ENCODE data around the gene SBNO2.
A peak's percentile ranks its signal among the peaks of the same experiment; 100 is the strongest.
"Not testable (repeated sequence)": the region's sequence is repeated elsewhere in the genome, so short reads cannot be mapped to it uniquely, and the experiment has no call there.

SBNO2 gene

GRCh38 chr19:1115646-1116420, 58.2 kb downstream of the SBNO2 start:
- no peak for DNase-seq

GRCh38 chr19:1114728-1115127, 59.3 kb downstream of the SBNO2 start:
- not testable (repeated sequence) for DNase-seq

DNA sequence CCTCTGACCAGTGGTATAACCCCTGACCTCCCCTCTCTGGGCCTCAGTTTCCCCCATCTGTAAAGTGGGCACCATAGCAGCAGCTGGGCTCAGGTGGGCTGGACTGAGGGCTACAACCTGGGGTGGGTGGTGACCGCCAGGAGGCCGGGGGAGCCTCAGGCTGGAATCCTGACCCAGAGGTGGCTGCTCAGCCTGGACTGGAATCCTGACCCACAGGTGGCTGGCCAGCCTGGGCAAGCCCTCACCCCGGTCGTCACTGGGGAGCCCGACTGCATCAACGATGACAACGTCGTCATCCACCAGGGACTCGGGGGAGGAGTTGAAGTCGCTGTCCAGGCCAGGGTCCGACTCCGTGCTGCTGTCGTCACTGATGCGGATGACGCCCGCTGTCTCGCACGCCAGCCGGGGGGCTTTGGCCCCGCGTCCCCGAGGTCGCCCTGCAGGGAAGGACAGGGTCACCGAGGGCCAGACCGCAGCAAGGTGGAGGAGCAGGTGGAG, 60.0 kb downstream of the SBNO2 start:
- DNase-seq: no peak

DNA sequence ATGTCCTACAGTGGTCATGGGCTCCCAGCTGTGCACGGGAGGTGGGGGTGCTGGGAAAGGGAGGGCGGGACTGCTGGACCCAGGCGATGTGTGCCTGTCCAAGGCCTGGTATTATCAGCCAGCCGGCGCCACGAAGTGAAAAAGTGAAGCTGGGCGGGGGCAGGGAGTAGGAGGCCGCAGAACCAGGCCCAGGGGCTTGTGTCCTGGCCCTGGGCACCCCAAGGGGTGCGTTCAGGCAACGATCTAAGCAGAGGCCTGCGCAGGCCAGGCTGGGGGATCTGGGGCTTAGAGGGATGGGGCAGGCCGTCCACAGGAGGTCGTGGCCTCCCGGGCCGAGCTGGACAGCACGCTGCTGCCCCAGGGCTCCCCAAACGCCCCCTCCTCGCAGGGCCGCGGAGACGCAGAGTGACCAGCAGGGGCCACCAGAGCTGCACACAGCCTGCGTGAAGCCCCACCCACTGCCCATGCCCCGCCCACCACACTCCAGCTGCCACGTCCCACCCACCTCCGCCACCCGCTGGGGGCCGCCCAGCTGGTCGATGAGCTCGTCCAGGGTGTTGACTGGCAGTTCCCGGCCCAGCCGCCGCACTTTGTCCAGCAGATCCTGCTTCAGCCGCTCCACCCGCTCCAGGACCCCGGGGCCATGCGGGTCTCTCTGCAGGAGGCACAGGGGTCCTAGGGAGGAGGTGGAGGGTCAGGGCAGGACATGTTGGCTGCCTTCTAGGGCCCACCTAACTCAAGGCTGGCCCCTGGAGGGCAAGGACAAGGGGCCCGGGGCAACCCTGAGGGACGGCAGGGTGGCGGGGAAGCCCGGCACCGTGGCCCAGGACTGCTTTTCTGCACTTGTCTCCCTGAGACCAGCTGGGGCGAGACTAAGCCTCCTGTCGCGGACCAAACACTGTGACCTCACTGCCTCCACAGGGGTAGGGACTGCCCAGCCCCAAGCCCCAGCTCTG, 60.8 kb downstream of the SBNO2 start:
- DNase-seq: peak; percentile 96

DNA sequence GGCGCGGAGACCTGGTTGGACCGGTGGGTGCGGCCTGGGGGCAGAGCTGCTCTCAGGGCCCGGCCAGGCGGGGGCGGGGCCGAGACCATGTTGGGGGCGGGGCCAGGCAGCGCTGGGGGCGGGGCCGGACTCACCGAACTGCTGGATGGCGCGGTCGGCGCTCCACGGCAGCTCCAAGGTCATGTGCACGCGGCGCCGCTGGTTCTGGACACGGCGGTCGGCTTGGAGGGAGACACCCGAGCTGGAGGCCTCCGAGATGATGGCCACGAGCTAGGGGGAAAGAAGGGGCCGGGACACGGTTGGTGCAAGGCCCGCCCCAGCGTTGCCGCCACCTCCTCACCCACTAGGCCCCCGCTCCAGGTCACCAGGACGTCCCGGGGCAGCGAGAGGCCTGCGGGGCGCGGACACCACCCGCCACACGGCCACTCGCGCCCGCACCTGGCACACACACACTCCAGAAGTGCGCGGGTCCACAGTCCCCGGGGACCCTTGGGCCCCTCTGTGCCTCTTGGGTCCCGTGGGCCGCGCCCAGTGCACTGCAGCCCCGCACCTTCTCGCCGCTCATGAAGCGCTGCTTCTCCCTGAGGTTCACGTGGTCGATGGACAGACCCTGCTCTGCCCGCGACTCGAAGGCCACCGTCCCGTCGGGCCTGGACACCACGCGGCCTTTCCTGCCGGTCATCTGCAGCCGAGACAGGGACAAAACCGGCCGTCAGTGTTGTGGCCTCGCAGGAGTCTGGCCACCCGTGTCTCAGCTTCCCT, 61.6 kb downstream of the SBNO2 start:
- peak; percentile 69 for DNase-seq

- no peak for DNase-seq
Observed at GRCh38 chr19:1111641-1112267, 62.3 kb downstream of the SBNO2 start.

DNA sequence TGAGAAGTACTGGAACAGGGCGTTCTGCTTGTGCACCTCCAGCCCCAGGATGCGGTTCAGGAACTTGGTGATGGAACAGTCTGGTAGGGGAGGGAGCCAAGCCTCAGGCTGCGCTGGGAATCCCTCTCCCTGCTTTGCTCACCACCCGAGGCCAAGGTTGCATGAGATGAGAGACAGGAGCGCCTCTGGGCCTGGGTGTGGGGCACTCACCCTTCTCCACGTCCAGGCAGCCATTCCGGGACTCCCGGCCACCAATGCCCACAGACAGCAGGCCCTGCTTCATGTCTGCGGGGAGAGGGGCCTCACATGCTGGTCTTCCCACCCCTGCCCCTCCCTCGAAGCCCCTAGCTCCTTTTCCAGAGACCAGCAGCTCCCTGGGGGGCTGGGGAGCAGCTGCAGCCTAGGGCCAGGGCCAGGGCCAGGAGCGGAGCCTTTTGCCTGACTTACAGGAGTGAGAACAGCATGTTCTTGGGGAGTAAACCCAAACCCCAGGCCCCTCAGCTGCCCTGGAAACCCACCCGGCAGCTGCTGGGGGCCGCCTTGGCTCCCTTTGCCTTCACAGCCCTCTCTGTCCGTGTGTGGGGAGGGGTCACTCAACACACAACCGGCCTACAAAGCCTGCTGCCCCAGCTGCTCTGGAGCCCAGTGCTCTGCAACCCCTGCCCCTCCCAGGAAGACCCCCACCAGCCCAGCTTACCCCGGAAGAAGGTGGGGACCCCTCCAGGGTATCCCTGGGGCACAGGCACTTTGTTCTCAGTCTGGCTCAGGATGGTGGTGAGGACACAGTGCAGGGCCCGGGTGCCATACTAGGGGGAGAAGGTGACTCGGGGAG, 63.0 kb downstream of the SBNO2 start:
- no peak for DNase-seq

- no peak for DNase-seq
Observed at GRCh38 chr19:1109697-1110671, 64.1 kb downstream of the SBNO2 start.

GRCh38 chr19:1109032-1109551, 65.0 kb downstream of the SBNO2 start:
- no peak for DNase-seq

DNA sequence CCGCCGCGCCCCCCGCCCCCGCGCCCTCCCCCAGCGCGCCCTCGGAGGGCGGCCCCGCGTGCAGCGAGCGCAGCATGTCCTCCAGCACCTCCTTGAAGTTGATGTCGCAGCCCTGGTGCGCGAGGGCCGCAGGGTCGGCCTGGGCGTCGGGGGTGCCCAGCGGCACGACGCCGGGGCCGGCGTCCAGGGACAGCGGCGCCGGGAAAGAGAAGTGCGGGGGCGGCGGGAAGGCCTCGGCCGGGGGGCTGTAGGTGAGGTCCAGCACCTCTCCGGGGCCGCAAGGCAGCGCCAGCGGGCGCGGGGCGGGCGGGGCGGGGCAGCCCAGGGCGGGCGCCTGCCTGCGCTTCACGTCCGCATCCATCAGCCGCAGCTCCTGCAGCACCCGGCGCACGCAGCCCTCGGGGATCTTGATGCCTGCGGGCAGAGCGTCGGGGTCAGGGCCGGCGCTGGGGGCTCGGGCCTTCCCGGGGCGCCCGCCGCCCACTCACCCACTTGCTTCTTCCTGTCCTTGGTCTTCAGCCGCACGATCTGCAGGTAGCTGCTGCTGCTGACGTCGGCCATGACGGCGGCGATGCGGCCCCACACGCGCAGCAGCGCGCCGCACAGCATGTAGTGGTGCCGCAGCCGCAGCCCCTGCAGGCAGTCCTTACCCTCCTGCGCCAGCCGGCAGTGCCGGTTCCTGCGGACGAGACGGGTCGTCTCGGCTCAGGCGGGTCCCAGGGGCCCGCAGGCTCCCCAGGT, 65.6 kb downstream of the SBNO2 start:
- no peak for DNase-seq

DNA sequence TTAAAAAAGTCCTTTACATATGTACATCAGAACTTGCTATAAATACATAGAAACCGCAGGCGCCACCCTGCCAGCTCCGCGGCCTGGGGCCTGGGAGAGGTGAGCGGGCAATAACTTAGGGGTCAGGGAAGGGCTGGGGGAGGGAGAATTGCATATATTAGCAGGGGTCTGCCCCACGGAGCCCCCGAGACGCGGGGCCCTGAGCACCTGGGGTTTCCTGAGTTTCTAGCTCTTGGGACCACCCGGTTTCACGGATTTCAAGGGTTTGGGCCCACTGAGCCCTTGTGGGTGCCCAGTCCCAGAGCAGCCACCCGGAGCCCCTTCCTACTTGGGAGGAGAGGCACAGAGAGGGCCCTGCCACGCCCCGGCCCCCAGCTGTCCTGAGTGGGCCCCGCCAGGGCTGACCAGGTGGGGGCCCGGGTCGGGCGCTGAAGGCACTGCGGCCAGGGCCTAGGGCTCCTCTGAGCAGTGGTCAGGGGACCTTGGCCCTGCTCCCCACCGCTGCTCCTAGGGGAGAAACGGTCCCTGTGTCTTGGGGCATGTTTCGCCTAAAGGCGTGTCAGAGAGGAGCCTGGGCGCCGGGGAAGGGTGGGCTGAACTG, 66.3 kb downstream of the SBNO2 start:
- no peak for DNase-seq

DNA sequence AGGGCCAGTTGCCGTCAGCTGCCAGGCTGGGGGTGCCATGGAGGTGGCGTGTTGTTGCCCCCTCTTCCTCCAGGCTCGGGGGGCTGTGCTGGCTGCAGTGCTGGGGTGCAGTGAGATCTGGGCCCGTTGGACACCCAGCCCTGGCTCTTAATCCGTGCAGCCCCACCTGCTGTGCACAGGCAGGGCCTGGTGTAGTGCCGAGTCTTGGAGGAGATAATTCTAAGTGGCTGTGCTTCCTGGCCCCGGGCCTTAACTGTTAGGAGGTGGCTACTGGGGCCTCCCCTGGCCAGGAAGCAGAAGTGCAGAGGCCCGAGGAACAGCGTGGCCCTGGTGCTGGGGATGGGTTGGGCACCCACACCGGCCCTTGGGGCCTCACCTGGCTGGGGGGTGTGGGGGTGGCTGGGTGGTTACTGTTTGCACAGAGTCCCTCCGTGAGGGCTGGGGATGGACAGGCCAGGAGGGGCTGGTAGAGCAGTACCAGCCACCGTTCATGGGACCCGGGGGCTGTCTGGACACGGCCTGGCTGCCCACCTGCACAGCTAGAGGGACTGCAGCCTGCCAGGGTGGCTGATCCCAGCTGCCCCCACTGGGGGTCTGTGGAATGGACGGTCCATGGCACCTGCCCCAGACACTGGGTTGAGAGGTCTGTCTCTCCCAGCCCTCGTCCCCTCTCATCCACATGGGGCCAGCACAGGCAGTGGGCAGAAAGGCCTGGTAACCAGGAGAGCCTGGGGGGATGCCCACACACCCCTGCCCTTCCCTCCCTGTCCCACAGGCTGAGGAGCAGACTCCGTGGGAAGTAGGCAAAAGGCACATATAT, 67.0 kb downstream of the SBNO2 start:
- DNase-seq: no peak

- DNase-seq: no peak
Observed at GRCh38 chr19:1105873-1106840, 67.9 kb downstream of the SBNO2 start.

GRCh38 chr19:1105008-1105872, 68.8 kb downstream of the SBNO2 start:
- peak; percentile 66 for DNase-seq

DNA sequence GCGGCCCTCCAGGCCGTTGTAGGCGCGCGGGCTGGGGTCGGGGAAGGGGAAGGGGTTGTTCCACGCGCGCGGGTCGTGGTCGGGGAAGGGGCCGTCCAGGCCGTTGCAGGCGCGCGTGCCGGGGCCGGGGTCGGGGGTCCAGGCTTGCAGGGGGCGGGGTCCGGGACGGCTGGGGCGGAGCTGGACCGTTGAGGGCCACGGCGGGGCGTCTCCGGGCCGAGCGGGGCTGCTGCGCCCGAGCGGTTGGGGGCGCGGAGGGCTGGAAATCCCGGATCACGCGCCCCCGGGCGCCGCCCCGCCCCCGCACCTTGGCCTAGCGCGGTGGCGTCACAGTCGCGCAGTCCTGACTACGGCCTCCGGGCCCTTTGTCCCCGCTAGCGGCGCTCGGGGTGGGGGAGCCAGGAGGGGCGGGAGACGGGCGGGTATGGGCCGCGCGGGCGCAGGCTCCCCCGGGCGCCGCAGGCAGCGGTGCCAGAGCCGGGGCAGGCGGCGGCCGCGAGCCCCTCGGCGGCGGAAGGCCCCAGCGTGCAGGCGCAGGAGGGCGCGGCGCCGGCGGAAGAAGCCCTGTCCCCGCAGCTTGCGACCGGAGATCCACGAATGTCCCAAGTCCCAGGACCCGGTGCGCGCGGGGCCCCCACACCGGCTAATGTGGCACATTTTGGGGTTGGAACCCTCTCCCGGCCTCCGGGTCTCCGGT, 69.6 kb downstream of the SBNO2 start:
- peak; percentile 76 for DNase-seq

Data from left hindlimb (tissue), 1 donor.